Thymus (tissue), 11 donors: ENCODE data around the gene NR2F2. TPM values are rescaled to one million over a fixed set of nuclear protein-coding genes. Genes with fewer than 3 reads are reported as not detected.

Source experiments
- DNase-seq, 9 donors: peaks; one replicate each; pipeline ENCODE4 v3.0.0-alpha.2; 2013; ENCODE audit warnings: low spot score in 9 of 9, low read depth in 6 of 9, missing footprints in 1 of 9
- H3K27ac ChIP-seq, 2 donors: one replicate each; pipeline ENCODE4 v1.5.1; 2013; ENCODE audit warnings: control low read depth in 1 of 2, low read depth in 1 of 2, low read length in 1 of 2, mild to moderate bottlenecking in 1 of 2, moderate library complexity in 1 of 2
- H3K27me3 ChIP-seq, 2 donors: one replicate each; pipeline ENCODE4 v1.5.1; 2013; ENCODE audit warnings: low read length in 1 of 2; ENCODE audit not compliant: control insufficient read depth in 2 of 2, insufficient read depth in 1 of 2
- H3K36me3 ChIP-seq, 2 donors: one replicate each; pipeline ENCODE4 v1.5.1; 2013; ENCODE audit warnings: low read length in 1 of 2, mild to moderate bottlenecking in 1 of 2, moderate library complexity in 1 of 2; ENCODE audit not compliant: control insufficient read depth in 2 of 2, insufficient read depth in 2 of 2
- H3K4me1 ChIP-seq, 2 donors: one replicate each; pipeline ENCODE4 v1.5.1; 2013; ENCODE audit warnings: low read length in 2 of 2; ENCODE audit not compliant: control insufficient read depth in 2 of 2, insufficient read depth in 2 of 2
- H3K4me3 ChIP-seq, 2 donors: one replicate each; pipeline ENCODE4 v1.5.1; 2013; ENCODE audit warnings: low read length in 2 of 2, control low read depth in 1 of 2, mild to moderate bottlenecking in 1 of 2
- H3K9me3 ChIP-seq, 2 donors: one replicate each; pipeline ENCODE4 v1.5.1; 2013; ENCODE audit warnings: low read length in 1 of 2, mild to moderate bottlenecking in 1 of 2; ENCODE audit not compliant: control insufficient read depth in 2 of 2, insufficient read depth in 1 of 2
- whole genome bisulfite sequencing: extraction: QIAGEN DNeasy Blood & Tissue Kit; methylation state at CpG from one replicate; pipeline ENCODE4 v1.1.7; 2013; 5-methylcytosine and 5-hydroxymethylcytosine counted together
- polyA plus RNA-seq: library from polyadenylated mRNA; stranded (reverse); fragments of 200-250 nt; gene quantifications from one replicate; pipeline ENCODE4 v1.2.3, GENCODE V29; 2013
- total RNA-seq: library from RNA; stranded (reverse); fragments of 120-200 nt; gene quantifications from one replicate; pipeline ENCODE4 v1.2.4, GENCODE V29; 2013
- donor health status: healthy.

Gene NR2F2
- total and polyA plus RNA-seq, 2 donors, result 2.0 to 11.9 TPM

DNA sequence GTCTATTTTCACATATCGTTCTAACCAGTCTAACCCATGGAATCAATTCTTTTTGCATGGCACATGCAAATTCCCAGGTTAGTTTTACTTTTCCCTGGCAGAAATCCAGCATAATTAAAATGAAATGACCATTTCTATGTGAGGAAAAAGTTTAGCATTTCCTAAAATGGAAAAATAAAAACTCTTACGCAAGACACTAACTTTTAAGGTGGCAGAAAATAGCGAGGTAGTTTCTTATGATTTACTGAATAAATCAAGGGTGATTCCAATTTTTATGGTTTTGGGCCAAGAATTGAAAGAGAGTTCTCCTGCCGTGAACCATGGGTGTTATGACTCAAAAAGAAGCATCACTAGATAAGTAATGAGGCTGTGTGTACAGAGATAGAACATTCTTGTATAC lies 32.7 kb upstream of the NR2F2 start:
- H3K27ac ChIP-seq, result no peak overlapping the region
- no peaks in the 10 kb centered on the region for H3K36me3 ChIP-seq
- 78% methylated on average over 4 of the region's 4 CpGs for WGBS
- H3K27me3 ChIP-seq, result no peaks in the 10 kb centered on the region
- no peaks in the 10 kb centered on the region for H3K9me3 ChIP-seq
- no peaks in the 10 kb centered on the region for H3K4me1 ChIP-seq
- no peak for DNase-seq
- H3K4me3 ChIP-seq, result no peak overlapping the region

DNA sequence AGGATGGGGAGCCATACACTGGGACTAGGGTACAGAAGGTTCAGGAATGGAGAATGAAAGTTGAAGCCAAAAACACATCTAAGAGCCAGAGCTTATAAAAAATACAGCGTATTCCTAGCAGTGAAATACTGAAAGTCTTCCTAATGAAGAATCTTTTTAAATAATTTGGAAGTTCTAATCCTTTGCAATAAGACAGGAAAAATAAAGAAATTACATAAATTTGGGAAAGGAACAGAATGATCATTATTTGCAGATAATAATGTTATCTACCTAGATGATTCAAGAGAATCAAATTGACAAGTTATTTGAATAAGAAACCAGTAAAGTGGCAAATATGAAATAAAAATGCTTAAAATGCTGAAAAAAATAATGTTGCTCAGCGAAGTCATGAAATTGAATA lies 32.3 kb upstream of the NR2F2 start:
- no peaks in the 10 kb centered on the region for H3K36me3 ChIP-seq
- H3K27me3 ChIP-seq, result no peaks in the 10 kb centered on the region
- DNase-seq, result no peak
- H3K9me3 ChIP-seq, result no peaks in the 10 kb centered on the region
- no peak overlapping the region for H3K4me3 ChIP-seq
- WGBS, result 90% methylated on average over 2 of the region's 2 CpGs
- H3K4me1 ChIP-seq, result no peaks in the 10 kb centered on the region
- no peak overlapping the region for H3K27ac ChIP-seq

DNA sequence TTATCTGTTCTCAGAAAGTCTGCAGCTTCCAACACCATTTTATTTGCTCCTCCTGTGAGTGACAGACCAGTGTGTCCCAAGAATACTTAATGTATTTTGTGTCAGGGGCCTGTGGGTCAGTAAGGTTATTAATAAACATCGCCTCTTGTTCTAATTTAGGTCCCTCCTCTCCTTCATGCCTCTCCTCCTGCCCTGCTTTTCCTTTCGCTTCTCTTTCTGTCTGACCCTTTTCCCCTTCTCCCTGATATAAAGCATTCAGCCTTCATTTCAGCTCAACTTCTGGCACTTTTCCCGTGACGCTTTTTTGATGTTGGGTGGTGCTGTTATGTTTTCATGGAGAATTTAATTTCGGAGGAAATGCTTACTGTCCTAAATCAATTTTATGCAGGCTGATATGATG lies 29.7 kb upstream of the NR2F2 start:
- peak in 1 of 9 donors; percentile 10 for DNase-seq
- Histone ChIP-seq H3K36me3 (no peaks in the 10 kb centered on the region), H3K9me3 (no peaks in the 10 kb centered on the region), H3K27me3 (no peaks in the 10 kb centered on the region), H3K4me1 (no peaks in the 10 kb centered on the region), H3K27ac (no peak overlapping the region), H3K4me3 (no peak overlapping the region)
- WGBS, result 92% methylated on average over 5 of the region's 5 CpGs

DNA sequence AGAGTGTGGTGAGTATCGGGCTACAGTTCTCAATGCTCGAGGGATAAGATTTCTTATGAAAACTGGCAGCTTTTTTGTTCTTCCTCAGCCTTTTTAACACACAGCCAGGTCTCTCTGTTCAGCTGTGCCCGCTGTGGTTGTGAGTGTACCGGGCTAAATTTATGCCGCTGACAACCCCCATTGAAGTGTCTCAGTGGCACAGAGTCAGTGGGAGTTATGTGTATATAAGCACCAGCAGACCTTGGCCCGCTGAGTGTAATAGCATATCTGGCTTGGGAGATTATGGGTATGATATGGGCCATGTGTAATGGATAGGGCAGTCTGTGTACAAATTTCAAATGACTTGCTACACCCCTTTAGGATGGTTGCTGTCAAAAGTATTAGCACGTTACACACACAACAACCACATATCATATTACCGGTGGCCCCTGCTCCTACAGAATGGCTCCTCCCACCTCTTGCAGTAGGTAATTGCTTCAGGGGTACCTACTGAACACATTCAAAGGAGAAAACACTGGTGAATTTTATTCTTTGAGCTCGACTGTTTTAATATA lies 26.9 kb upstream of the NR2F2 start:
- 82% methylated on average over 9 of the region's 9 CpGs for WGBS
- H3K36me3 ChIP-seq, result no peaks in the 10 kb centered on the region
- no peaks in the 10 kb centered on the region for H3K27me3 ChIP-seq
- H3K27ac ChIP-seq, result no peak overlapping the region
- DNase-seq, result no peak
- no peaks in the 10 kb centered on the region for H3K9me3 ChIP-seq
- no peak overlapping the region for H3K4me3 ChIP-seq
- no peaks in the 10 kb centered on the region for H3K4me1 ChIP-seq

DNA sequence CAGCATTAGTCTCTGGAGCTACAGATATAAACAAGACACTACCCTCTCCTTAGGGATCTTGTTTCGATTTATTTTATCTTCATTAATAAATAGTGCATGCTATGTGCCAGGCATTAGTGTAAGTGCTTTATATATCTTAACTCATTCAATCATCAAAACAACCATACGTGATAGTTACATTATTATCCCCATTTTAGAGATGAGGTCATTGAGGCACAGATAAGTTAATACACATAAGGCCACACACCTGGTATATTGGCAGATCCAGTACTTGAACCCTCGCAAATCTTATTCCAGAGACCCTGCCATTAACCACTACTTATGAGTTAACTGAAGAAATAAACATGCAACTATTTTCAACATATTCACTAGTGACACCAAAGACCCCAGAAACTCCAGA lies 25.7 kb upstream of the NR2F2 start:
- DNase-seq, result no peak
- no peaks in the 10 kb centered on the region for H3K36me3 ChIP-seq
- no peak overlapping the region for H3K27ac ChIP-seq
- no peak overlapping the region for H3K4me3 ChIP-seq
- no peaks in the 10 kb centered on the region for H3K4me1 ChIP-seq
- no peaks in the 10 kb centered on the region for H3K27me3 ChIP-seq
- WGBS, result 76% methylated on average over 3 of the region's 3 CpGs
- no peaks in the 10 kb centered on the region for H3K9me3 ChIP-seq

DNA sequence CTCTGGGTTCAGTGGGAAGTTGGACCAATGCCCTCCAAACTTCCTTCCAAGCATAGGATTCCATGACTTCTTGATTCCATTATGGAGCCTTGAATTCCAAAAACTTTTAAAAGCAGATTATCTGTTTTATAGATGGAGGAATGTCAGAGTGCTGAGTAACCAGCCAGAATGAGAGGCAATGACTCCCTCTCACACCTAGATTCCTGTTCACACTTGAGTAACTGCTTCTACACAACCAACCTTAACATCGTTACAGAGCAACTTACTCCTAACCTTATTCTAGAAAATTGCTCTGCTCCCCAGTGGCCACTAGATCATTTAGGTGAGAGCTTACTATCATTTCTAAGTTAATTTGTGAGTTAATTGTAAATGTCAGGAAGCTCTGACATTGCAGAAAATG lies 24.2 kb upstream of the NR2F2 start:
- Histone ChIP-seq H3K9me3 (no peaks in the 10 kb centered on the region), H3K36me3 (no peaks in the 10 kb centered on the region), H3K27ac (no peak overlapping the region), H3K4me1 (no peaks in the 10 kb centered on the region), H3K27me3 (no peaks in the 10 kb centered on the region), H3K4me3 (no peak overlapping the region)
- no peak for DNase-seq
- 94% methylated on average over 1 of the region's 1 CpG for WGBS

DNA sequence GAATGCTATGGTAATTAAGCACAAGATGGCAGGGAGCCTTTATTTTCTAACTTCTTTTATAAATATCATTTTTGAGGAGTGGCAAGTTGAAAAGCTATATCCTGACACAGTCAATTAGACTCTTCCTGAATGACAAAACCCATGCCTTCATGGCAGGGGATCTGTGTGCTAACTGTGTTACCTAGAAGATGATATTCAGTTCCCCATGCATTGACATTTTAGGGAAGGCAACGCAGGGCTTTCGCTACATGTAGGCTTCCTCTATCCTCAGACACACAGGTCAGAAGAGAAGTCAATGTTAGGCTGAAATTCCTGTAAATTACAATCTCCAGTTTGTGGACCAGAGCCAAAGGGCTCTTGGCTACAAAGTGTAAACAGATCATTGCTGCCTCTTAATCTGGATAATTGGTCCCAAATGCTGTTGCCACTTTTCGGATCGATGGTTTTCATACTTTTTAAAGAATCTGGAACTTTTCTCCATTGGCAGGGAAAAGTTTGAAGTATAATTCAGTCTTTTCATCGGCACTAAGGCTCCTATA lies 22.6 kb upstream of the NR2F2 start:
- WGBS, result 93% methylated on average over 5 of the region's 5 CpGs
- H3K4me1 ChIP-seq, result no peaks in the 10 kb centered on the region
- no peaks in the 10 kb centered on the region for H3K9me3 ChIP-seq
- no peaks in the 10 kb centered on the region for H3K27me3 ChIP-seq
- H3K4me3 ChIP-seq, result no peak overlapping the region
- DNase-seq, result no peak
- no peaks in the 10 kb centered on the region for H3K36me3 ChIP-seq
- H3K27ac ChIP-seq, result no peak overlapping the region

DNA sequence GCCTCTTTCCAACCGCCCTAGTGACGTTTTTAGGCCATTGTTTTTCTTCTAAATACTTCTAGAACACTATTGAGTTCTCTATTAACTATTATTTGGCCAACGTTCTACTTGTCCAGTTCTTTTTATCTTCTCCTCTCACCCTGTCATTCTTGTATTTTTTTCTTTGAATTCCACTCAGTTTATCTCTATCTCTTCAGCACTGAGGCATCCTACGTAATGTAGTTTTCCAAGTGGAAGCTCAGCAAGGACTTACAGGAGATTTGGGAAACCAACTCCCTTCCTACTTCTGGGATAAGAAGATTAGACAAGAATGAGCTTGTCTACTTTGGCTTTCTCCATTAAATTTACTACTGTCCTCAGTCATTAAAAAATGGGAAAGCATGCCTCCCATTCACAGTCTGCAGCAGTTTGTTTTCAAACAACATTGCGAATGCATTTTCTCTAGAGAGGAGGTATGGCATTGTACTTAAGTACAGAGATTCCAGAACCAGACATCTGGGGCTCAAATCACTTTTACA lies 21.3 kb upstream of the NR2F2 start:
- no peaks in the 10 kb centered on the region for H3K27me3 ChIP-seq
- no peaks in the 10 kb centered on the region for H3K36me3 ChIP-seq
- no peak for DNase-seq
- WGBS, result 54% methylated on average over 5 of the region's 5 CpGs
- H3K4me3 ChIP-seq, result no peak overlapping the region
- H3K9me3 ChIP-seq, result no peaks in the 10 kb centered on the region
- no peaks in the 10 kb centered on the region for H3K4me1 ChIP-seq
- H3K27ac ChIP-seq, result no peak overlapping the region

DNA sequence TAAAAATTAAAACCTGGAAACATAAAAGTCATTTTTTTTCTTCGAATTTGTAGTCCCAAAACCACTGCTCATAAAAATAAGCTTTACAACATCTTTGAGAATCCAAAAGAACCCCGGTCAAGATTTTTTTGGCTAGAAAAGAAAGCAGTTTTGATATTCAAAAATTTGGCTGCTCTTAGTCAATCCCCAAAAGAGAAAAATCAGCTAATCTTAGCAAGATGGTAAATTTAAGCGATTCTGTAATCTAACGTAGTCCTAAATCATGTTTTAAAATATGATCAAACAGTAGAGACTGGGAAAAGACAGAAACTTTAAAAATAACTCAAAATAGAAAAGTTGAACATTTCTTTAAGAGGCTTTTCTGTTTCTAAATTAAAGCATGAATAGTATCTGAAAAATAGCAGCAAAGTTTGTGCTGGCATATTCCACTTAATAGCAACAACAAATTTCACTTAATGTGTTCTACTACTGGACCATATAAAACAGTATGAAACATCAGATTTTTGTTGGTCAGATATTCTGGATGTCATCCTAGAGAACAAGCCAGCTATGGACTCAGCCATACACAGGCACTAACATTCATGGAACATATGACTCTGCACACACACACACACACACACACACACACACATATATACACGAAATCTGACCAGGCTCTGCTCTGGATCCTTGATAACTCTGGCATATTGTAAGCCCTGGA lies 19.1 kb upstream of the NR2F2 start:
- whole genome bisulfite sequencing, result 84% methylated on average over 5 of the region's 5 CpGs
- no peaks in the 10 kb centered on the region for H3K36me3 ChIP-seq
- no peak overlapping the region for H3K4me3 ChIP-seq
- no peaks in the 10 kb centered on the region for H3K4me1 ChIP-seq
- no peaks in the 10 kb centered on the region for H3K9me3 ChIP-seq
- H3K27ac ChIP-seq, result no peak overlapping the region
- H3K27me3 ChIP-seq, result peaks cover 0 to 3% of the 10 kb centered on the region in 2 donors
- no peak for DNase-seq
